GM19438 (cell line): Measurements from ENCODE around the gene KIF26A.
"Not testable (repeated sequence)": the region's sequence is repeated elsewhere in the genome, so short reads cannot be mapped to it uniquely, and the experiment has no call there.

ENCODE experiments used
- ATAC-seq: cut with Tn5 transposase; IDR thresholded peaks from one replicate; pipeline ENCODE4 v1.9.1; 2021; ENCODE audit warnings: low read depth; ENCODE audit not compliant: unreplicated experiment

KIF26A gene

GRCh38 chr14:104217486-104218360 lies 79.3 kb downstream of the KIF26A start:
- no peak for ATAC-seq

GRCh38 chr14:104218361-104219180 lies 80.2 kb downstream of the KIF26A start:
- no peak for ATAC-seq

- no peak for ATAC-seq
These were observed 81.4 kb downstream of the KIF26A start for GRCh38 chr14:104219731-104220214.

GRCh38 chr14:104220215-104221070 lies 82.1 kb downstream of the KIF26A start:
- no peak for ATAC-seq

GRCh38 chr14:104221071-104221625 lies 82.8 kb downstream of the KIF26A start:
- no peak for ATAC-seq

GRCh38 chr14:104221636-104222369 lies 83.4 kb downstream of the KIF26A start:
- no peak for ATAC-seq

GRCh38 chr14:104222396-104223036 lies 84.1 kb downstream of the KIF26A start:
- ATAC-seq: no peak

- no peak for ATAC-seq
These were observed 85.0 kb downstream of the KIF26A start for GRCh38 chr14:104223101-104224041.

GRCh38 chr14:104224131-104224505 lies 85.7 kb downstream of the KIF26A start:
- no peak for ATAC-seq

GRCh38 chr14:104224506-104225277 lies 86.3 kb downstream of the KIF26A start:
- no peak for ATAC-seq

- ATAC-seq: not testable (repeated sequence)
These were observed 87.1 kb downstream of the KIF26A start for GRCh38 chr14:104225278-104226190.

GRCh38 chr14:104226421-104227383 lies 88.3 kb downstream of the KIF26A start:
- ATAC-seq: no peak

GRCh38 chr14:104227806-104228205 lies 89.4 kb downstream of the KIF26A start:
- no peak for ATAC-seq

- no peak for ATAC-seq
These were observed 89.8 kb downstream of the KIF26A start for GRCh38 chr14:104228221-104228620.
